Keratinocyte (primary cell): Measurements from ENCODE around the gene FMN1. TPM values are rescaled to one million over a fixed set of nuclear protein-coding genes. Genes with fewer than 3 reads are reported as not detected.

Source experiments
- DNase-seq: peaks from one replicate; pipeline ENCODE4 v3.0.0-alpha.2; 2011; ENCODE audit warnings: low read depth, missing footprints, low spot score
- FAIRE-seq: peaks from 2 replicates; lab custom pipeline; 2011; peaks lifted over from hg19 to GRCh38; lab: Jason Lieb, UNC
- H2AFZ ChIP-seq: 2 replicates; pipeline ENCODE4 v1.6.0; 2012; ENCODE audit warnings: low read length, control low read depth, inconsistent platforms; ENCODE audit not compliant: control insufficient read depth
- H3K27ac ChIP-seq: 2 replicates; pipeline ENCODE4 v1.5.1; 2011; ENCODE audit warnings: low read length; ENCODE audit not compliant: control insufficient read depth, insufficient read depth
- H3K27me3 ChIP-seq: 3 replicates; pipeline ENCODE4 v1.6.0; 2011; ENCODE audit warnings: low read length; ENCODE audit not compliant: control insufficient read depth, insufficient read depth; ENCODE audit errors: extremely low read depth
- H3K36me3 ChIP-seq, 2 experiments: 2 replicates in 1 of 2; 3 replicates in 1 of 2; pipeline ENCODE4 v1.5.1; 2011; ENCODE audit warnings: low read length in 2 of 2, mild to moderate bottlenecking in 1 of 2; ENCODE audit not compliant: control insufficient read depth in 2 of 2, insufficient read depth in 2 of 2; ENCODE audit errors: extremely low read depth in 1 of 2
- H3K4me1 ChIP-seq: 3 replicates; pipeline ENCODE4 v1.5.1; 2011; ENCODE audit warnings: low read length; ENCODE audit not compliant: control insufficient read depth, insufficient read depth; ENCODE audit errors: extremely low read depth
- H3K4me2 ChIP-seq: 3 replicates; pipeline ENCODE4 v1.6.0; 2011; ENCODE audit warnings: low read depth, low read length; ENCODE audit not compliant: control insufficient read depth, insufficient read depth; ENCODE audit errors: extremely low read depth
- H3K4me3 ChIP-seq, 3 experiments: fragments of 200-600 bp in 1 of 3; sonication (generic) in 1 of 3; 2 replicates in 2 of 3; 3 replicates in 1 of 3; pipeline ENCODE4 v1.5.1; 2011 to 2016; ENCODE audit warnings: low read length in 3 of 3, mild to moderate bottlenecking in 3 of 3, control low read depth in 2 of 3, inconsistent platforms in 1 of 3, low read depth in 1 of 3, mixed read lengths in 1 of 3, mixed run types in 1 of 3, moderate library complexity in 1 of 3; ENCODE audit not compliant: control insufficient read depth in 2 of 3, insufficient read depth in 2 of 3; ENCODE audit errors: extremely low read depth in 1 of 3
- H3K79me2 ChIP-seq: 2 replicates; pipeline ENCODE4 v1.6.0; 2012; ENCODE audit warnings: low read length; ENCODE audit not compliant: control insufficient read depth, insufficient read depth
- H3K9ac ChIP-seq: 3 replicates; pipeline ENCODE4 v1.6.0; 2011; ENCODE audit warnings: low read length; ENCODE audit not compliant: control insufficient read depth, insufficient read depth; ENCODE audit errors: extremely low read depth
- H3K9me1 ChIP-seq: 3 replicates; pipeline ENCODE4 v1.6.0; 2011; ENCODE audit warnings: low read length; ENCODE audit not compliant: control insufficient read depth, insufficient read depth; ENCODE audit errors: extremely low read depth
- H3K9me3 ChIP-seq: 2 replicates; pipeline ENCODE4 v1.5.1; 2012; ENCODE audit warnings: low read depth, low read length; ENCODE audit not compliant: control insufficient read depth
- H4K20me1 ChIP-seq: 3 replicates; pipeline ENCODE4 v1.6.0; 2011; ENCODE audit warnings: low read length; ENCODE audit not compliant: control insufficient read depth, insufficient read depth; ENCODE audit errors: extremely low read depth
- CTCF ChIP-seq, 3 experiments: IDR thresholded peaks in 1 of 3; conservative IDR thresholded peaks in 1 of 3; optimal IDR thresholded peaks in 1 of 3; 2 replicates in 2 of 3; 3 replicates in 1 of 3; pipeline versions ENCODE3 to v1.5.1; 2011; ENCODE audit warnings: low read length in 3 of 3, mild to moderate bottlenecking in 3 of 3, moderate library complexity in 2 of 3, control low read depth in 1 of 3, inconsistent platforms in 1 of 3; ENCODE audit not compliant: insufficient read depth in 2 of 3; ENCODE audit errors: extremely low read depth in 1 of 3
- EZH2 ChIP-seq: IDR thresholded peaks from one replicate; pipeline ENCODE4 v1.6.1; 2012; ENCODE audit warnings: inconsistent platforms, mild to moderate bottlenecking, low read length, moderate library complexity
- dilution Hi-C: fragments of 300-500 bp; cut with MboI; formaldehyde crosslinking; loops from one replicate; pipeline ENCODE4 v1.7.0; 2020; ENCODE audit warnings: low sequenced_read_pairs; ENCODE audit not compliant: extremely low pct_ligation_motif_present
- polyA plus RNA-seq, 5 experiments: library from polyadenylated mRNA; depleted of rRNA in 3 of 5; stranded (reverse) in 3 of 5; stranded (forward) in 1 of 5; unstranded in 1 of 5; fragments of >200 nt; gene quantifications; 1 replicate in 1 of 5; 2 replicates in 3 of 5; 3 replicates in 1 of 5; pipeline versions ENCODE4 v1.2.1 to v1.2.3, GENCODE V29; 2011 to 2012; ENCODE audit warnings: missing spikeins in 2 of 5, low read depth in 1 of 5, low replicate concordance in 1 of 5

Gene FMN1
- polyA plus RNA-seq, 1 donor (not counting 4 experiments of a cell fraction or from before 2014, with no cell fraction given), result 0.71 TPM

- Histone ChIP-seq H3K9me3 (no peaks in the 10 kb centered on the region), H2AFZ (no peak overlapping the region), H3K27me3 (no peaks in the 10 kb centered on the region), H3K4me2 (no peak overlapping the region), H3K79me2 (no peaks in the 10 kb centered on the region), H3K9ac (no peak overlapping the region), H3K4me1 (no peaks in the 10 kb centered on the region), H3K9me1 (no peaks in the 10 kb centered on the region), H4K20me1 (no peaks in the 10 kb centered on the region), H3K27ac (no peak overlapping the region), H3K4me3 (no peak overlapping the region), H3K36me3 (no peaks in the 10 kb centered on the region)
- TF ChIP-seq CTCF (optimal IDR thresholded peaks at IDR 0.05 in 1 of 3, IDR thresholded peaks at IDR 0.05 in 1 of 3, conservative IDR thresholded peaks at IDR 0.05 in 1 of 3; ENCODE audit: extremely low read depth in 1 of 3, insufficient read depth in 2 of 3, low read length in 3 of 3) (no peak), EZH2 (no peak)
- FAIRE-seq (no peak), DNase-seq (no peak)
- dilution Hi-C loops, result no loop called here
Measured at GRCh38 chr15:32928876-32929275, 265.6 kb downstream of the FMN1 start.

DNA sequence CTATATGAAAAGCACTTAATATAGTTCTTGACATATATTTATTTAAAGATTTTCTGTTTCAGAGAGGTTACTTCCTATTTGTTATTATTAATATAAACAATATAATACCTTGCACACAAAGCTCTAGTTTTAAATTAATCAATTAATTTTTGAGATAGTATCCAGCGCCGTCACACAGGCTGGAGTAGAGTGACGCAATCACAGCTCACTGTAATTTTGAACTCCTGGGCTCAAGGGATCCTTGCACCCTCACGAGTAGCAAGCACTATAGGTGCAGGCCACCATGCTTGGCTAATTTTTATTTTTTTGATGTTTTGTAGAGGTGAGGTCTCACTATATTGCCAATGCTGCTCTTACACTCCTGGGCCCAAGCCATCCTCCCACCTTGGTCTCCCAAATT lies 267.4 kb downstream of the FMN1 start:
- H3K27ac ChIP-seq, result no peak overlapping the region
- TF ChIP-seq CTCF (optimal IDR thresholded peaks at IDR 0.05 in 1 of 3, IDR thresholded peaks at IDR 0.05 in 1 of 3, conservative IDR thresholded peaks at IDR 0.05 in 1 of 3; ENCODE audit: extremely low read depth in 1 of 3, insufficient read depth in 2 of 3, low read length in 3 of 3), result no peak
- TF ChIP-seq EZH2, result no peak
- no peaks in the 10 kb centered on the region for H3K9me1 ChIP-seq
- no peaks in the 10 kb centered on the region for H4K20me1 ChIP-seq
- H3K79me2 ChIP-seq, result no peaks in the 10 kb centered on the region
- no peak overlapping the region for H2AFZ ChIP-seq
- no peak overlapping the region for H3K9ac ChIP-seq
- no peak overlapping the region for H3K4me3 ChIP-seq
- dilution Hi-C loops, result no loop called here
- DNase-seq (no peak), FAIRE-seq (no peak)
- no peaks in the 10 kb centered on the region for H3K9me3 ChIP-seq
- no peak overlapping the region for H3K4me2 ChIP-seq
- H3K4me1 ChIP-seq, result no peaks in the 10 kb centered on the region
- no peaks in the 10 kb centered on the region for H3K36me3 ChIP-seq
- no peaks in the 10 kb centered on the region for H3K27me3 ChIP-seq
